Activated naive CD8-positive, alpha-beta T cell treated with anti-CD3 and anti-CD28 coated beads, Interleukin-2, amount 50 U/mL, for 16 hours (primary cell): ENCODE results near the gene OR51B4.
"Not testable (repeated sequence)": the region's sequence is repeated elsewhere in the genome, so short reads cannot be mapped to it uniquely, and the experiment has no call there.

ENCODE experiments used
- DNase-seq: peaks from one replicate; pipeline ENCODE4 v3.0.0-alpha.2; 2020; ENCODE audit warnings: low read depth, low spot score

The OR51B4 gene

GRCh38 chr11:5301846-5302245 is at the start of gene OR51B4:
TSS of gene OR51B4 (minus strand) at chr11:5301946. CDS start at chr11:5301946, 0 bp downstream.
- no peak for DNase-seq

GRCh38 chr11:5351208-5351607 is 49.5 kb upstream of the OR51B4 start, which contains the start of gene OR51B6:
TSS of gene OR51B6 (plus strand) at chr11:5351508. CDS start at chr11:5351508, 0 bp downstream.
- DNase-seq = no peak

- no peak for DNase-seq
Measured at GRCh38 chr11:5349550-5349949, 47.8 kb upstream of the OR51B4 start.

GRCh38 chr11:5348551-5349194 is 46.9 kb upstream of the OR51B4 start:
- DNase-seq = no peak

GRCh38 chr11:5345831-5346230 is 44.1 kb upstream of the OR51B4 start:
- DNase-seq = no peak

- no peak for DNase-seq
Measured at GRCh38 chr11:5343474-5344335, 42.0 kb upstream of the OR51B4 start, which contains the start of gene OR51B5. TSS of gene OR51B5 (minus strand) at chr11:5343524. CDS start at chr11:5343524, 0 bp downstream.

GRCh38 chr11:5339771-5340322 is 38.1 kb upstream of the OR51B4 start:
- DNase-seq = no peak

GRCh38 chr11:5337253-5337652 is 35.5 kb upstream of the OR51B4 start:
- not testable (repeated sequence) for DNase-seq

GRCh38 chr11:5336331-5336730 is 34.6 kb upstream of the OR51B4 start:
- no peak for DNase-seq

GRCh38 chr11:5335170-5335569 is 33.4 kb upstream of the OR51B4 start:
- DNase-seq = no peak

- no peak for DNase-seq
Measured at GRCh38 chr11:5324197-5324596, 22.5 kb upstream of the OR51B4 start, which contains the start of gene OR51B2. TSS of gene OR51B2 (minus strand) at chr11:5324297. CDS start at chr11:5324297, 0 bp downstream.

- no peak for DNase-seq
Measured at GRCh38 chr11:5317292-5317691, 15.5 kb upstream of the OR51B4 start.

- not testable (repeated sequence) for DNase-seq
Measured at GRCh38 chr11:5313326-5314023, 11.7 kb upstream of the OR51B4 start.

GRCh38 chr11:5310423-5310822 is 8.7 kb upstream of the OR51B4 start:
- no peak for DNase-seq

- DNase-seq = no peak
Measured at GRCh38 chr11:5307256-5308019, 5.7 kb upstream of the OR51B4 start.

GRCh38 chr11:5304046-5304445 is 2.3 kb upstream of the OR51B4 start:
- DNase-seq = no peak

GRCh38 chr11:5303626-5304025 is 1.9 kb upstream of the OR51B4 start:
- no peak for DNase-seq

- no peak for DNase-seq
Measured at GRCh38 chr11:5300251-5300650, 1.5 kb downstream of the OR51B4 start.

- DNase-seq = no peak
Measured at GRCh38 chr11:5298451-5298850, 3.3 kb downstream of the OR51B4 start.

GRCh38 chr11:5297721-5298323 is 3.9 kb downstream of the OR51B4 start:
- no peak for DNase-seq
